DND-41 (cell line): ENCODE data around the gene HTR3B.
"Not testable (repeated sequence)": the region's sequence is repeated elsewhere in the genome, so short reads cannot be mapped to it uniquely, and the experiment has no call there.

Experiments used
- CTCF ChIP-seq: IDR thresholded peaks from 2 replicates; pipeline ENCODE4 v1.5.1; 2012; ENCODE audit warnings: borderline replicate concordance, low read length, moderate library complexity, mild to moderate bottlenecking; ENCODE audit not compliant: poor library complexity, severe bottlenecking; ENCODE audit errors: extremely low read depth
- EZH2 ChIP-seq: IDR thresholded peaks from 3 replicates; pipeline ENCODE4 v1.6.1; 2012; ENCODE audit warnings: borderline replicate concordance, low read depth, mild to moderate bottlenecking, moderate library complexity, low read length, inconsistent platforms; ENCODE audit not compliant: severe bottlenecking

GRCh38 chr11:113911491-113911890 is 6.9 kb downstream of the HTR3B start:
- not testable (repeated sequence) for TF ChIP-seq EZH2, CTCF
